Esophagus squamous epithelium (tissue), 4 donors: Measurements from ENCODE around the gene EVA1C.

Source experiments
- CTCF ChIP-seq, 6 experiments: fragments of 450-650 bp in 4 of 6; fragments of 200-600 bp in 2 of 6; sonication (generic) in 2 of 6; IDR thresholded peaks; one replicate each; pipeline ENCODE4 v1.5.1; 2016 to 2019; ENCODE audit warnings: antibody characterized with exemption in 6 of 6, mild to moderate bottlenecking in 4 of 6, moderate library complexity in 4 of 6
- POLR2A ChIP-seq, 4 donors: fragments of 450-650 bp; IDR thresholded peaks; one replicate each; pipeline ENCODE4 v1.6.1; 2017; ENCODE audit warnings: antibody characterized with exemption in 4 of 4, mild to moderate bottlenecking in 4 of 4, moderate library complexity in 3 of 4

GRCh38 chr21:32559006-32559610 lies 146.6 kb downstream of the EVA1C start:
- TF ChIP-seq POLR2A (IDR thresholded peaks at IDR 0.05) (no peak), CTCF (IDR thresholded peaks at IDR 0.05) (no peak)
